ENCODE results near the gene TNNT3. TPM values are rescaled to one million over a fixed set of nuclear protein-coding genes. Genes with fewer than 3 reads are reported as not detected.

TNNT3 gene
- total RNA-seq, 2 donors from 2014 or later: 4.5 to 8.4 TPM

- H3K36me3 ChIP-seq: no peaks in the 10 kb centered on the region
- no peaks in the 10 kb centered on the region for H3K27me3 ChIP-seq (replicated peaks; ENCODE audit: insufficient read depth)
- H3K4me3 ChIP-seq: no peak within 1 kb of the TSS
- no peak within 1 kb of the TSS for H3K27ac ChIP-seq
- intact Hi-C loops (cut with DNase I): no loop called here
- no peak for DNase-seq (ENCODE audit: low spot score)
- no peak for TF ChIP-seq POLR2AphosphoS5 (IDR thresholded peaks at IDR 0.05)
- no peak for TF ChIP-seq CTCF (IDR thresholded peaks at IDR 0.05)
- no peak for TF ChIP-seq POLR2A (IDR thresholded peaks at IDR 0.05)
- no CpG with 5 or more reads among the region's 85 CpGs for WGBS
- no peaks in the 10 kb centered on the region for H3K4me1 ChIP-seq (replicated peaks)
- H3K9me3 ChIP-seq: no peaks in the 10 kb centered on the region
Measured at GRCh38 chr11:1946812-1947484, 27.4 kb downstream of the TNNT3 start, which contains the start of gene MRPL23. TSS of gene MRPL23 (plus strand) at chr11:1947332. CDS start at chr11:1947363, 31 bp downstream.

- intact Hi-C loops (cut with DNase I): no loop called here
Measured at GRCh38 chr11:1947592-1948237, 28.2 kb downstream of the TNNT3 start.

GRCh38 chr11:1948389-1948788 lies 28.9 kb downstream of the TNNT3 start:
- intact Hi-C loops (cut with DNase I): no loop called here
- DNase-seq (ENCODE audit: low spot score): no peak
- H3K9me3 ChIP-seq: no peaks in the 10 kb centered on the region
- 21% methylated on average over 3 of the region's 11 CpGs for WGBS
- no peaks in the 10 kb centered on the region for H3K36me3 ChIP-seq
- H3K27ac ChIP-seq: no peak overlapping the region
- TF ChIP-seq POLR2A (IDR thresholded peaks at IDR 0.05): no peak
- TF ChIP-seq POLR2AphosphoS5 (IDR thresholded peaks at IDR 0.05): no peak
- TF ChIP-seq CTCF (IDR thresholded peaks at IDR 0.05): no peak
- no peaks in the 10 kb centered on the region for H3K27me3 ChIP-seq (replicated peaks; ENCODE audit: insufficient read depth)
- no peaks in the 10 kb centered on the region for H3K4me1 ChIP-seq (replicated peaks)
- H3K4me3 ChIP-seq: no peak overlapping the region

More at GRCh38 chr11:1947592-1948237, 28.2 kb downstream of the TNNT3 start:
- WGBS: no CpG with 5 or more reads among the region's 36 CpGs
- Histone ChIP-seq H3K36me3 (no peaks in the 10 kb centered on the region), H3K4me1 (replicated peaks) (no peaks in the 10 kb centered on the region), H3K27ac (no peak overlapping the region), H3K9me3 (no peaks in the 10 kb centered on the region), H3K4me3 (no peak overlapping the region), H3K27me3 (replicated peaks; ENCODE audit: insufficient read depth) (no peaks in the 10 kb centered on the region)
- TF ChIP-seq POLR2A (IDR thresholded peaks at IDR 0.05): no peak
- TF ChIP-seq POLR2AphosphoS5 (IDR thresholded peaks at IDR 0.05): no peak
- TF ChIP-seq CTCF (IDR thresholded peaks at IDR 0.05): no peak
- DNase-seq (ENCODE audit: low spot score): no peak

- intact Hi-C loops (cut with DNase I): no loop called here
- TF ChIP-seq POLR2AphosphoS5 (IDR thresholded peaks at IDR 0.05): no peak
- no peak for TF ChIP-seq CTCF (IDR thresholded peaks at IDR 0.05)
- no peak for TF ChIP-seq POLR2A (IDR thresholded peaks at IDR 0.05)
- no peak overlapping the region for H3K27ac ChIP-seq
- H3K4me1 ChIP-seq (replicated peaks): no peaks in the 10 kb centered on the region
- no peaks in the 10 kb centered on the region for H3K9me3 ChIP-seq
- WGBS: no CpG with 5 or more reads among the region's 6 CpGs
- no peaks in the 10 kb centered on the region for H3K36me3 ChIP-seq
- DNase-seq (ENCODE audit: low spot score): no peak
- no peak overlapping the region for H3K4me3 ChIP-seq
- no peaks in the 10 kb centered on the region for H3K27me3 ChIP-seq (replicated peaks; ENCODE audit: insufficient read depth)
Measured at GRCh38 chr11:1949302-1949701, 29.8 kb downstream of the TNNT3 start.

GRCh38 chr11:1949922-1950321 lies 30.4 kb downstream of the TNNT3 start:
- H3K4me3 ChIP-seq: no peak overlapping the region
- no peak for DNase-seq (ENCODE audit: low spot score)

More at GRCh38 chr11:1949922-1950321, 30.4 kb downstream of the TNNT3 start:
- WGBS: no CpG with 5 or more reads among the region's 15 CpGs
- H3K4me1 ChIP-seq (replicated peaks): no peaks in the 10 kb centered on the region
- TF ChIP-seq POLR2A (IDR thresholded peaks at IDR 0.05) (no peak), POLR2AphosphoS5 (IDR thresholded peaks at IDR 0.05) (no peak), CTCF (IDR thresholded peaks at IDR 0.05) (no peak)
- intact Hi-C loops (cut with DNase I): no loop called here
- H3K9me3 ChIP-seq: no peaks in the 10 kb centered on the region
- no peaks in the 10 kb centered on the region for H3K36me3 ChIP-seq
- H3K27ac ChIP-seq: no peak overlapping the region
- no peaks in the 10 kb centered on the region for H3K27me3 ChIP-seq (replicated peaks; ENCODE audit: insufficient read depth)

Measured in prostate gland (tissue), 2 donors.